ENCODE data around the gene DPH6.
"Not testable (repeated sequence)": the region's sequence is repeated elsewhere in the genome, so short reads cannot be mapped to it uniquely, and the experiment has no call there.

The DPH6 gene

GRCh38 chr15:35378454-35378853 lies 167.5 kb downstream of the DPH6 start:
- H3K4me1 ChIP-seq (ENCODE audit: control insufficient read depth, insufficient read depth, low read length); H3K36me3 ChIP-seq (ENCODE audit: control insufficient read depth, insufficient read depth, low read length); H3K27me3 ChIP-seq (ENCODE audit: control insufficient read depth, insufficient read depth, low read length, poor library complexity, severe bottlenecking); H3K27ac ChIP-seq (ENCODE audit: insufficient read depth, low read depth, low read length, poor library complexity, severe bottlenecking); H3K4me3 ChIP-seq (ENCODE audit: insufficient read depth, low read depth, low read length); H3K9me3 ChIP-seq (ENCODE audit: control insufficient read depth, low read length): not testable (repeated sequence)
- WGBS, 2 experiments: 90% methylated on average over 1 of the region's 1 CpG; no CpG with 5 or more reads in 1 of the 2 experiments

GRCh38 chr15:35376707-35377106 lies 169.3 kb downstream of the DPH6 start:
- Histone ChIP-seq H3K9me3 (ENCODE audit: control insufficient read depth, low read length) (no peaks in the 10 kb centered on the region), H3K4me3 (ENCODE audit: insufficient read depth, low read depth, low read length) (no peak overlapping the region), H3K27ac (ENCODE audit: insufficient read depth, low read depth, low read length, poor library complexity, severe bottlenecking) (no peak overlapping the region), H3K27me3 (ENCODE audit: control insufficient read depth, insufficient read depth, low read length, poor library complexity, severe bottlenecking) (no peaks in the 10 kb centered on the region), H3K4me1 (ENCODE audit: control insufficient read depth, insufficient read depth, low read length) (no peaks in the 10 kb centered on the region), H3K36me3 (ENCODE audit: control insufficient read depth, insufficient read depth, low read length) (no peaks in the 10 kb centered on the region)

GRCh38 chr15:35374661-35375060 lies 171.3 kb downstream of the DPH6 start:
- H3K36me3 ChIP-seq (ENCODE audit: control insufficient read depth, insufficient read depth, low read length): no peaks in the 10 kb centered on the region
- H3K4me3 ChIP-seq (ENCODE audit: insufficient read depth, low read depth, low read length): no peak overlapping the region
- no peaks in the 10 kb centered on the region for H3K27me3 ChIP-seq (ENCODE audit: control insufficient read depth, insufficient read depth, low read length, poor library complexity, severe bottlenecking)
- H3K4me1 ChIP-seq (ENCODE audit: control insufficient read depth, insufficient read depth, low read length): no peaks in the 10 kb centered on the region
- H3K9me3 ChIP-seq (ENCODE audit: control insufficient read depth, low read length): no peaks in the 10 kb centered on the region
- H3K27ac ChIP-seq (ENCODE audit: insufficient read depth, low read depth, low read length, poor library complexity, severe bottlenecking): no peak overlapping the region

- H3K4me3 ChIP-seq (ENCODE audit: insufficient read depth, low read depth, low read length): no peak overlapping the region
- no peak overlapping the region for H3K27ac ChIP-seq (ENCODE audit: insufficient read depth, low read depth, low read length, poor library complexity, severe bottlenecking)
- H3K4me1 ChIP-seq (ENCODE audit: control insufficient read depth, insufficient read depth, low read length): no peaks in the 10 kb centered on the region
- no peaks in the 10 kb centered on the region for H3K27me3 ChIP-seq (ENCODE audit: control insufficient read depth, insufficient read depth, low read length, poor library complexity, severe bottlenecking)
- no peaks in the 10 kb centered on the region for H3K9me3 ChIP-seq (ENCODE audit: control insufficient read depth, low read length)
- H3K36me3 ChIP-seq (ENCODE audit: control insufficient read depth, insufficient read depth, low read length): no peaks in the 10 kb centered on the region
Observed at GRCh38 chr15:35362195-35362829, 183.7 kb downstream of the DPH6 start.

- Histone ChIP-seq H3K4me3 (ENCODE audit: insufficient read depth, low read depth, low read length) (no peak overlapping the region), H3K36me3 (ENCODE audit: control insufficient read depth, insufficient read depth, low read length) (no peaks in the 10 kb centered on the region), H3K27me3 (ENCODE audit: control insufficient read depth, insufficient read depth, low read length, poor library complexity, severe bottlenecking) (no peaks in the 10 kb centered on the region), H3K27ac (ENCODE audit: insufficient read depth, low read depth, low read length, poor library complexity, severe bottlenecking) (no peak overlapping the region), H3K4me1 (ENCODE audit: control insufficient read depth, insufficient read depth, low read length) (no peaks in the 10 kb centered on the region), H3K9me3 (ENCODE audit: control insufficient read depth, low read length) (no peaks in the 10 kb centered on the region)
- WGBS, 2 experiments: 94 to 96% methylated on average over 5 of the region's 5 CpGs
Observed at GRCh38 chr15:35358824-35359223, 187.1 kb downstream of the DPH6 start.

- Histone ChIP-seq H3K36me3 (ENCODE audit: control insufficient read depth, insufficient read depth, low read length) (no peaks in the 10 kb centered on the region), H3K4me1 (ENCODE audit: control insufficient read depth, insufficient read depth, low read length) (no peaks in the 10 kb centered on the region), H3K4me3 (ENCODE audit: insufficient read depth, low read depth, low read length) (no peak overlapping the region), H3K27ac (ENCODE audit: insufficient read depth, low read depth, low read length, poor library complexity, severe bottlenecking) (no peak overlapping the region), H3K27me3 (ENCODE audit: control insufficient read depth, insufficient read depth, low read length, poor library complexity, severe bottlenecking) (no peaks in the 10 kb centered on the region), H3K9me3 (ENCODE audit: control insufficient read depth, low read length) (no peaks in the 10 kb centered on the region)
Observed at GRCh38 chr15:35351059-35351458, 194.9 kb downstream of the DPH6 start.

- no peaks in the 10 kb centered on the region for H3K36me3 ChIP-seq (ENCODE audit: control insufficient read depth, insufficient read depth, low read length)
- no peaks in the 10 kb centered on the region for H3K9me3 ChIP-seq (ENCODE audit: control insufficient read depth, low read length)
- H3K4me1 ChIP-seq (ENCODE audit: control insufficient read depth, insufficient read depth, low read length): no peaks in the 10 kb centered on the region
- no peak overlapping the region for H3K27ac ChIP-seq (ENCODE audit: insufficient read depth, low read depth, low read length, poor library complexity, severe bottlenecking)
- no peak overlapping the region for H3K4me3 ChIP-seq (ENCODE audit: insufficient read depth, low read depth, low read length)
- H3K27me3 ChIP-seq (ENCODE audit: control insufficient read depth, insufficient read depth, low read length, poor library complexity, severe bottlenecking): no peaks in the 10 kb centered on the region
- WGBS, 2 experiments: 89 to 99% methylated on average over 3 of the region's 3 CpGs
Observed at GRCh38 chr15:35349916-35350315, 196.0 kb downstream of the DPH6 start.

- no peak overlapping the region for H3K4me3 ChIP-seq (ENCODE audit: insufficient read depth, low read depth, low read length)
- no peaks in the 10 kb centered on the region for H3K4me1 ChIP-seq (ENCODE audit: control insufficient read depth, insufficient read depth, low read length)
- H3K27ac ChIP-seq (ENCODE audit: insufficient read depth, low read depth, low read length, poor library complexity, severe bottlenecking): no peak overlapping the region
- 97 to 100% methylated on average over 2 of the region's 3 CpGs for WGBS, 2 experiments
- H3K9me3 ChIP-seq (ENCODE audit: control insufficient read depth, low read length): no peaks in the 10 kb centered on the region
- no peaks in the 10 kb centered on the region for H3K36me3 ChIP-seq (ENCODE audit: control insufficient read depth, insufficient read depth, low read length)
- no peaks in the 10 kb centered on the region for H3K27me3 ChIP-seq (ENCODE audit: control insufficient read depth, insufficient read depth, low read length, poor library complexity, severe bottlenecking)
Observed at GRCh38 chr15:35330916-35331315, 215.0 kb downstream of the DPH6 start.

GRCh38 chr15:35330048-35330695 lies 215.8 kb downstream of the DPH6 start:
- 92% methylated on average over 6 of the region's 6 CpGs for WGBS, 2 experiments
- Histone ChIP-seq H3K27me3 (ENCODE audit: control insufficient read depth, insufficient read depth, low read length, poor library complexity, severe bottlenecking) (no peaks in the 10 kb centered on the region), H3K9me3 (ENCODE audit: control insufficient read depth, low read length) (no peaks in the 10 kb centered on the region), H3K4me1 (ENCODE audit: control insufficient read depth, insufficient read depth, low read length) (no peaks in the 10 kb centered on the region), H3K36me3 (ENCODE audit: control insufficient read depth, insufficient read depth, low read length) (no peaks in the 10 kb centered on the region), H3K27ac (ENCODE audit: insufficient read depth, low read depth, low read length, poor library complexity, severe bottlenecking) (no peak overlapping the region), H3K4me3 (ENCODE audit: insufficient read depth, low read depth, low read length) (no peak overlapping the region)

- WGBS, 2 experiments: 90 to 100% methylated on average over 1 of the region's 1 CpG
- no peaks in the 10 kb centered on the region for H3K4me1 ChIP-seq (ENCODE audit: control insufficient read depth, insufficient read depth, low read length)
- no peak overlapping the region for H3K4me3 ChIP-seq (ENCODE audit: insufficient read depth, low read depth, low read length)
- H3K36me3 ChIP-seq (ENCODE audit: control insufficient read depth, insufficient read depth, low read length): no peaks in the 10 kb centered on the region
- H3K27ac ChIP-seq (ENCODE audit: insufficient read depth, low read depth, low read length, poor library complexity, severe bottlenecking): no peak overlapping the region
- H3K9me3 ChIP-seq (ENCODE audit: control insufficient read depth, low read length): no peaks in the 10 kb centered on the region
- no peaks in the 10 kb centered on the region for H3K27me3 ChIP-seq (ENCODE audit: control insufficient read depth, insufficient read depth, low read length, poor library complexity, severe bottlenecking)
Observed at GRCh38 chr15:35329521-35329961, 216.4 kb downstream of the DPH6 start.

- not testable (repeated sequence) for H3K9me3 ChIP-seq (ENCODE audit: control insufficient read depth, low read length); H3K27ac ChIP-seq (ENCODE audit: insufficient read depth, low read depth, low read length, poor library complexity, severe bottlenecking); H3K36me3 ChIP-seq (ENCODE audit: control insufficient read depth, insufficient read depth, low read length); H3K4me3 ChIP-seq (ENCODE audit: insufficient read depth, low read depth, low read length); H3K27me3 ChIP-seq (ENCODE audit: control insufficient read depth, insufficient read depth, low read length, poor library complexity, severe bottlenecking); H3K4me1 ChIP-seq (ENCODE audit: control insufficient read depth, insufficient read depth, low read length)
- WGBS, 2 experiments: 88 to 94% methylated on average over 4 of the region's 4 CpGs
Observed at GRCh38 chr15:35328836-35329235, 217.1 kb downstream of the DPH6 start.
